Measurements from ENCODE around the gene TTC21B. TPM values are rescaled to one million over a fixed set of nuclear protein-coding genes. Genes with fewer than 3 reads are reported as not detected.

The TTC21B gene
- total RNA-seq, 1 donor from 2014 or later: 10.0 TPM

GRCh38 chr2:165897726-165898125 is 55.9 kb downstream of the TTC21B start:
- H3K27me3 ChIP-seq (ENCODE audit: control insufficient read depth, insufficient read depth, low read length): no peaks in the 10 kb centered on the region
- no peak for TF ChIP-seq CTCF (IDR thresholded peaks at IDR 0.05; ENCODE audit: insufficient read depth, low read length, severe bottlenecking)
- H3K4me3 ChIP-seq (ENCODE audit: low read depth, low read length): no peak overlapping the region
- DNase-seq (ENCODE audit: low read depth) (no peak), FAIRE-seq (no peak)
- no peaks in the 10 kb centered on the region for H3K36me3 ChIP-seq (ENCODE audit: control insufficient read depth, insufficient read depth, low read length)

- Histone ChIP-seq H3K4me3 (ENCODE audit: low read depth, low read length) (no peak overlapping the region), H3K36me3 (ENCODE audit: control insufficient read depth, insufficient read depth, low read length) (no peaks in the 10 kb centered on the region), H3K27me3 (ENCODE audit: control insufficient read depth, insufficient read depth, low read length) (no peaks in the 10 kb centered on the region)
- FAIRE-seq (no peak), DNase-seq (ENCODE audit: low read depth) (no peak)
- no peak for TF ChIP-seq CTCF (IDR thresholded peaks at IDR 0.05; ENCODE audit: insufficient read depth, low read length, severe bottlenecking)
Observed at GRCh38 chr2:165897074-165897473, 56.5 kb downstream of the TTC21B start.

DNA sequence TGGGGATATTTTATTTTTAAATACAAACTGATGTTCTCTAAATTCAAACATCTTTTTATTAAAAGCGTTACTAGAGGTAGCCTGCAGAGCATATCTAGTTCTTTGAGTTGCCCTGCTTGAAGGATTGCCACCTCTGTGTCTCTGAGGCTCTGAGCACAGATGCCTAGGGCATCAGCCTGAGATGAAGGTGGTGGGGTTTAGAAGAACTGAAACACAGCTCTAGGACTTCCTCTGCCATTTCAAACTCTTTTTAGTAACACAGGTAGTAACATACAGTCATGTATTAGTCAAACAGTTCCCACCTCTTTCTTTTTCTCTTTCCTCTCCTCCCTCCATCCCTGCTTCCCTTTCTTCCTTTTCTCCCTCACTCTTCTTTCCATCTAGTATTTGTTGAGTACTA is 57.6 kb downstream of the TTC21B start:
- Histone ChIP-seq H3K27me3 (ENCODE audit: control insufficient read depth, insufficient read depth, low read length) (no peaks in the 10 kb centered on the region), H3K36me3 (ENCODE audit: control insufficient read depth, insufficient read depth, low read length) (no peaks in the 10 kb centered on the region), H3K4me3 (ENCODE audit: low read depth, low read length) (no peak overlapping the region)
- no peak for DNase-seq (ENCODE audit: low read depth)
- no peak for TF ChIP-seq CTCF (IDR thresholded peaks at IDR 0.05; ENCODE audit: insufficient read depth, low read length, severe bottlenecking)
- FAIRE-seq: no peak

DNA sequence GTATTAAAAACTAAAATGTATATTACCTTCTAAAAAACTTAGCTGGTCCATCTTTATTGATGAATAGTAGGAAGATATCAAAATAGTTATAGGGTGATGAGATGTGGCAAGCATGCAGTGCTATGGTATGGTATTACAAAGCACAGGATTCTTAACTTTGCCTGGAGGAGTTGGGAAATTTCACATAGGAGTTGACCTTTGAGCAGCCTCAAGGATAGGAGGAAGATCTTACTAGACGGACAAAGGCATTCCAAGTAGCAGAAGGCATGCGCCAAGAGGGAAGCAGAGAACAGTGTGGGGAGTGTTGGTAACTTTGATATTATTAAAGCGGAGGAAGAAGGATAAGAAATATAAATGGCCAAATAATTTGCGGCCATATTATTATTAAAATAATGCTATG is 60.0 kb downstream of the TTC21B start:
- FAIRE-seq: no peak
- no peaks in the 10 kb centered on the region for H3K36me3 ChIP-seq (ENCODE audit: control insufficient read depth, insufficient read depth, low read length)
- no peak overlapping the region for H3K4me3 ChIP-seq (ENCODE audit: low read depth, low read length)
- DNase-seq (ENCODE audit: low read depth): no peak
- no peak for TF ChIP-seq CTCF (IDR thresholded peaks at IDR 0.05; ENCODE audit: insufficient read depth, low read length, severe bottlenecking)
- no peaks in the 10 kb centered on the region for H3K27me3 ChIP-seq (ENCODE audit: control insufficient read depth, insufficient read depth, low read length)

GRCh38 chr2:165892526-165892925 is 61.0 kb downstream of the TTC21B start:
- TF ChIP-seq CTCF (IDR thresholded peaks at IDR 0.05; ENCODE audit: insufficient read depth, low read length, severe bottlenecking): no peak
- Histone ChIP-seq H3K4me3 (ENCODE audit: low read depth, low read length) (no peak overlapping the region), H3K36me3 (ENCODE audit: control insufficient read depth, insufficient read depth, low read length) (no peaks in the 10 kb centered on the region), H3K27me3 (ENCODE audit: control insufficient read depth, insufficient read depth, low read length) (no peaks in the 10 kb centered on the region)
- FAIRE-seq: no peak
- DNase-seq (ENCODE audit: low read depth): no peak

GRCh38 chr2:165891943-165892342 is 61.6 kb downstream of the TTC21B start:
- no peak for FAIRE-seq
- no peak for DNase-seq (ENCODE audit: low read depth)
- no peaks in the 10 kb centered on the region for H3K27me3 ChIP-seq (ENCODE audit: control insufficient read depth, insufficient read depth, low read length)
- H3K36me3 ChIP-seq (ENCODE audit: control insufficient read depth, insufficient read depth, low read length): no peaks in the 10 kb centered on the region
- H3K4me3 ChIP-seq (ENCODE audit: low read depth, low read length): no peak overlapping the region
- no peak for TF ChIP-seq CTCF (IDR thresholded peaks at IDR 0.05; ENCODE audit: insufficient read depth, low read length, severe bottlenecking)
